HG02678 (cell line): ENCODE measurements around the gene SPSB2.
"Not testable (repeated sequence)": the region's sequence is repeated elsewhere in the genome, so short reads cannot be mapped to it uniquely, and the experiment has no call there.

Experiments
- ATAC-seq: cut with Tn5 transposase; IDR thresholded peaks from one replicate; pipeline ENCODE4 v1.9.1; 2021; ENCODE audit warnings: mild to moderate bottlenecking, moderate library complexity; ENCODE audit not compliant: unreplicated experiment

SPSB2 gene

DNA sequence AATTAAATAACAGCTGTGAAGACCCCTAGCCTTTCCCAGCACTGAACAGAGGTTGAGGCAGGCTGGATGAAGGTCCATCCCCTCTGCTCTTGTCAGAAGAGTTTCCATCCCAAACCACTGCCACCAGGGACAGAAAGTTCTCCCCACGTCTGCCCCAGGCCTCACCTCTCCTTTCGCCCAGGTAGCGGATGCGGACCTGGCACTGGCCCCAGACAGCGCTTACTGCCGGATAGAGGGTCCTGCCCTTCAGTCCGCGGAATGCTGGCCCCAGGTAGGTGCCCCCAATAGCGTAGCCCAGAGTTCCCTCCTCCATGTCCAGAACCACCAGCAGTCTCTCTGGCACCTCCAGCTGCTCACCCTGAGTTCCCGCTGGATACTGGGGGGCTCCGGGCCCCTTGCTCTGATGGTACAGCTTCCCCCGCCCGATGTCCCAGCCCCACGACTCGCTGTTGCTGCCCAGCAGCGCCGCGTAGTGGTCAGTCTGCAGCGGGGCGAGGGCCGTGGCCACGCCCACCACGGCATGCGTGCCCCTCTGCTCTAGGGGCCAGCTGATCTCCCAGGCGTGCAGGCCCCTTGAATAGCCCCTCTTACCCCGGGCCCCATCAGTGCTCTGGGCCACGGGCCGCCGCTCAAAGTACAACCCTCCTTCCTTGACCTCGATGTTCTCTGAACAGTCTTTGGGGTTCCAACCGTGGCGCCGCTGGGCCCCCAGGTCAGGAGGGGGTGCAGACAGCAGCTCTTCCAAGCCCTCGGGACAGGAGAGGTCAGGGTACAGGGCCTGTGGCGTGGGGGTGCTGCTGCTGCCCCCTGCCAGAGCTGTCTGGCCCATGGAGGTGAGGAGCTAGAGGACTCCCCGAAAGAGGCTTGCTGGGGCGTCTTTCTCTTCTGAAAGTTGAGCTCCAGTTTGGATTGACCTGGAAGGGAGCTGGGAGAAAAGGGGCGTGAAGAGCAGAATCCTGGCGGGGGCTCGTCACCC lies 742 bp downstream of the SPSB2 start:
- ATAC-seq: peak; percentile 28

DNA sequence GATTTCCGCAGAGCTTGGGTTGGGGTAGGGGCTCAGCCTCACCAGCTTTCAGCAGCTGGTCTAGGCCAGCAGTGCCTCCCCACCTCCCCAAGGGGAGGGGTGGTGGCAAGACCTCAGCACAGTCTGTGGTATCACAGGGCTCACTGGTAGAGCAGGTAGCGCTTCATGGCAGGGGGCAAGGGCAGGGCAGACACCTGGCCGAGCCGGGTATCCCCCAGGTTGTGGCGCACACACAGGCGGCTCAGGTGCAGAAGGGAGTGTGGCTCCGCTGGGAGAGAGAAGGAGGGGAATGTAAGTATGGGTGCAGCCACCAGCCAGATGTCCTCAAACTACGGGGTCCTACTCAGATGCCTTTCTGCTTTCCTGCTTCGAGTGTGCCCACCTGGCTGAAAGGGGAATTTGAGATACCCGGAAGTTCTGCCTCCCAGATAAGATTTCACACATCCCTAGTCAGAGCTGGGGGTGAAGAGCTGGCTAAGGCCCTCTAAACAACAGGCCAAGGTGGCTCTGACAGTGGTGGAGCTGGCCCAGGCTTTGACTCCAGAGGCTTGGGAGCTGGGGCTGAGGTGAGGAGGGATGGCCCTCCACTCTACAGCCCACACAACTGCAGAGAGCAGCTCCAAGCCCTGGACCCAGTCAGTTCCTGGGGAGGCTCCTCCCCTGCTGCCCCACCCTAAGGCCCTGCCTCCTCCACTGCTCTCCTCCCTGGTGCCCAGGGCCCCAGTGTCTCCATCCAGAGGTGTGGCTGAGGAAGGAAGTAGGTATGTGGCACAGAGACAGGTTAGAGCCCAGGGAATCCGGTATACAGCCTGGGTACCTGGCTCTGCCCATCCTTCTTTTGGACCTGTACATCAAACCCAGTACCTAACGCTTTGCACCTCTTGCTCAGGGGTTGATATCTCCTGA lies 1.8 kb downstream of the SPSB2 start:
- no peak for ATAC-seq

- not testable (repeated sequence) for ATAC-seq
Observed at GRCh38 chr12:6870304-6870703, 2.8 kb downstream of the SPSB2 start.

DNA sequence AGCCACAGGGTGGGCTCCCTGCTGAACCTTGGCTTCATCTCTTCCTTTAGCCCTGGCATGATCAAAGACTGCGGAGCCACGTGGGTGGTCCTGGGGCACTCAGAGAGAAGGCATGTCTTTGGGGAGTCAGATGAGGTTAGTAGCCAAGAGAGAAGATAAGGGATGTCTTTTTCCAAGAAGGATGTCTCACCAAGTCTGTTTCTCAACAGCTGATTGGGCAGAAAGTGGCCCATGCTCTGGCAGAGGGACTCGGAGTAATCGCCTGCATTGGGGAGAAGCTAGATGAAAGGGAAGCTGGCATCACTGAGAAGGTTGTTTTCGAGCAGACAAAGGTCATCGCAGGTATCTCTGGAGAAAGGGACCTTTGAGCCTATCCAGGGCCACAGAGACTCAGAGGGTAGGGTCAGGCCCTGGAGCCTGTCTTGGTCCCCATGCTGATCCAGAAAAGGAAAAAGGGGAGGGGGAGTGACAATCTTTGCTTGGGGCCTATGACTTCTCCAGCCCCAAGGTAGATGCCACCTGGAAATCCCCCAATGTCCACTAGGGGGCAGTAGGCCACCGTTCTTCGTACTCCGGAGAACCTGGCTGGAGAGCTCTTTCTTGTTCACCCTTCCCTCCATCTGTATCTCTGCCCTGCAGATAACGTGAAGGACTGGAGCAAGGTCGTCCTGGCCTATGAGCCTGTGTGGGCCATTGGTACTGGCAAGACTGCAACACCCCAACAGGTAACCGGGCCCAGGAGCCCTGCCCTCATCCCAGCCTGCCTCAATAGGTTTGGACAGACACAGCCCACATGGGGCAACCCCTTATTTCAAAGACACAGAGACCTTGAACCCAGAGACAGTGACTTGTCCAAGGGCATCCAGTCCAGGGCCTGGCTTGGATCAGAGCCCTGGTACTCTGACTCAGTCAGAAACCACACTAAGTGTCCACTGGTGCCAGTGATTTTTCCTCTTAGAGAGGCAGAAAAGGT lies 3.8 kb downstream of the SPSB2 start:
- ATAC-seq: no peak

DNA sequence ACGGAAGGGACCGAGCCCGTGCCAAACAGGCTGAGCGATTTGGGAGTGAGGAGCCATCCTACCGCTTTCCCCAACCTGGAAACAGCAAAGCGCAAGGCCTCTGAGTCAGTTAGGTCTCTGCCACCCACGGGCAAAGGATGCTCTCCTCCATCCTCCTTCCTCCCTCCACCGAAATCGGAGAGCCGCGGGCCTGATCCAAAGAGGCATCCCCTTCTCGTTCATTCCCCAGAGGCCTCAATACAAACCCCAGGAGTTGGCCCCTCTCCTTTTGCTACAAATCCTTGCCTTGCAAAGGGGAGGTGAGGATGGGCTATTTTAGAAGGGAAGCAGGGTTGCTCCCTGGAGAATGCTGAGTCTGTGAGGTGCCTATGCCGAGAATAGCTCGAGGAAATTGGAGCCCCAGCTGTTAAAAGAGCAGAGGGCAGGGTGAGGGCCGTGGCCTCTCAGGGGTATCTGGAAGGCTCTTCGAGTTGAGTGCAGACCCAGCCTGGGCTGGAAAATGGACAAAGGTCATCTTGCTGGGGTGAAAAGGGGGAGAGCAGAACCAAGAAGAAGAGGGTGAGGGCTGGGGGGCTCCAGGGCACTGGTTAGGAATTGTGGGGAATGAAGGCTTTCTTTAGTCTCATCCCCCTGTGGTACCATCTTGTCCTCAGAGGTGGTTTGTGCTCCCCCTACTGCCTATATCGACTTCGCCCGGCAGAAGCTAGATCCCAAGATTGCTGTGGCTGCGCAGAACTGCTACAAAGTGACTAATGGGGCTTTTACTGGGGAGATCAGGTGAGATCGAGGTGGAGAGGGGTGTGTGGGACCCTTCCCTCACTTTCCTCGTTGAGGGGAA lies 4.7 kb downstream of the SPSB2 start:
- no peak for ATAC-seq

GRCh38 chr12:6867413-6868210 lies 5.5 kb downstream of the SPSB2 start, which contains the start of gene TPI1:
TPI1 (plus strand) TSS chr12:6867531; CDS start chr12:6867567, 36 bp downstream.
- ATAC-seq: peak; percentile 70

GRCh38 chr12:6866920-6867412 lies 6.1 kb downstream of the SPSB2 start:
- peak; percentile 13 for ATAC-seq

DNA sequence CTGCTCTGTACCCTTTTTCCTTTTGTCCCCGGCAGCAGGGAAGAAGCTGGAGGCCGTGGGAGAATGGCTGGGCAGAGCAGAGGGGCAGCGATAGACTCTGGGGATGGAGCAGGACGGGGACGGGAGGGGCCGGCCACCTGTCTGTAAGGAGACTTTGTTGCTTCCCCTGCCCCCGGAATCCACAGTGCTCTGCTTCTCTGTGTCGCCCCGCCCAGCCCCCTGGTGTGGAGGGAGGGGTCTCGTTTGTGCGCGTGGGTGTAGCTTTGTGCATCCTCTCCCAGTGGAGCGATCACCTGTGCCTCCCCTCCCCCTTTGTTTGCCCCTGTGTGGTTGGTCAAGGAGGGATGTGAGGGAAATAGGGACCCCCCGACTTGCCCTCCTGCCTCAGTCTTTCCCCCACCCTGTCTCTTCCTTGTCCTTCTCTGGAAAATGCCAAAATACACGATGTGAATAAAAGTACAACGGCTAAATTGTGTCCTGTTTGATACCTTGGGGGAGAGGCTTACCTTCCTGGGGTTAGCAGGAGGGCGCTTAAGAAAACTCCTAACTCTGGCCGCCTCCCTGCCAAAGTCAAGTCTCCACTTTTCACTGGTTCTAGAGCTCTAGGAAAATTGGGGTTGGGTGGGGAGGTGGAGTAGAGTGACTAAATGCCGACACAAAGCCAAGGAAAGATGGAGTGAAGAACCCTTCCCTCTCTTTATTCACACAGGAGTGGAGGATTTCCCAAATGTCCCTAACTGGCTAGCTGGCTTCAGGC lies 6.8 kb downstream of the SPSB2 start:
- no peak for ATAC-seq

GRCh38 chr12:6865307-6865706 lies 7.8 kb downstream of the SPSB2 start:
- not testable (repeated sequence) for ATAC-seq

DNA sequence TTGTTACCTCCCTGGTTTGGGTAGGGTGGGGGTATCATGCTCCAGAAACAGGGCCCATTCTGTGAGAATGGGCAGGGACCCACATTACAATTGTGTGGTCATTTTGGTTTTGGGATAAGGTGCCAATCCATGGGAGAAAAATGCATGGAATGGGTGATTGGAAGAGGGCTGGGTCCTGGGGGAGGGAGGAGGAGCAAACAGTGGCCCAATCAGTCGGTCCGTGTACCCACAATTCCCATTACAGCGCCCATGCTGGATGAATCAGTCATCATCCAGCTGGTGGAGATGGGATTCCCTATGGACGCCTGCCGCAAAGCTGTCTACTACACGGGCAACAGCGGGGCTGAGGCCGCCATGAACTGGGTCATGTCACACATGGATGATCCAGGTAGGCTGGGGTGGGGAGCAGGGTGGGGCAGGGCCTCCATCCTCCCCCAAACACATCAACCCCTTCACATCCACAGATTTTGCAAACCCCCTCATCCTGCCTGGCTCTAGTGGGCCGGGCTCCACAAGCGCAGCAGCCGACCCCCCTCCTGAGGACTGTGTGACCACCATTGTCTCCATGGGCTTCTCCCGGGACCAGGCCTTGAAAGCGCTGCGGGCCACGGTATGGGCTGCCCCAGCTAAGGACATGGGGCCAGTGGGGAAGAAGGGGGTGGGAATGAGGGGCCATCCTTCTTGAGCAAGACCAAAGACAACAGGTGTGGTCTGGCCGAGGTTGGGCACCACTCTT lies 9.3 kb downstream of the SPSB2 start:
- no peak for ATAC-seq

GRCh38 chr12:6863033-6863432 lies 10.1 kb downstream of the SPSB2 start:
- ATAC-seq: no peak

- no peak for ATAC-seq
Observed at GRCh38 chr12:6861391-6861790, 11.7 kb downstream of the SPSB2 start.

DNA sequence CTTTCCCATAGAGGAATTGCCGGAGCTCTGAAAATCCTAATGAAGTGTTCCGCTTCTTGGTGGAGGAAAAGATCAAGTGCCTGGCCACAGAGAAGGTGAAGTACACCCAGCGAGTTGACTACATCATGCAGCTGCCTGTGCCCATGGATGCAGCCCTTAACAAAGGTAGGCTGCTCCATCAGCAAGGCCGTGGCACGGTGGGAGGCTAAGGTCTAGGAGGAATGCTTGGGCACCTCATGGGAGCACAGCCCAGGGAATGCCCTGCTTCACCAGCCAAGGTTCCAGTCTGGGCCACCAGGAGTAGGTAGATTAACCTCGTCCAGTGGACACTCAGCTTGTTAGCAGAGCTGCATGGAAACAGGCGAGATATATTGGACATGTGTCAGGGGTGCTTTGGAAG lies 12.2 kb downstream of the SPSB2 start:
- ATAC-seq: no peak

DNA sequence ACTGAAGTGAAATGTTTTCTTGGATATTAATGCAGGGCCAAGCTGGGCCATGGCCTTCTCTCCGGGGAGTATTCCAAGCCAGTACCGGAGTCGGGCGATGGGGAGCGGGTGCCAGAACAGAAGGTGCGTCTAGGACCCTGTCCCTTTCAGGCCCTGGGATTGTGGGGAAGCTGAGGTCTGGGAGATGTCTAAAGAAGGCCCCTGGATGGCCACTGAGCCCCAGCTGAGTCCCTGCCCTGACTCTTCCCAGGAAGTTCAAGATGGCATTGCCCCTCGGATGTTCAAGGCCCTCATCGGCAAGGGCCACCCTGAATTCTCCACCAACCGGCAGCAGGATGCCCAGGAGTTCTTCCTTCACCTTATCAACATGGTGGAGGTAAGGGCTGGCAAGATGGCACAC lies 13.0 kb downstream of the SPSB2 start:
- no peak for ATAC-seq

DNA sequence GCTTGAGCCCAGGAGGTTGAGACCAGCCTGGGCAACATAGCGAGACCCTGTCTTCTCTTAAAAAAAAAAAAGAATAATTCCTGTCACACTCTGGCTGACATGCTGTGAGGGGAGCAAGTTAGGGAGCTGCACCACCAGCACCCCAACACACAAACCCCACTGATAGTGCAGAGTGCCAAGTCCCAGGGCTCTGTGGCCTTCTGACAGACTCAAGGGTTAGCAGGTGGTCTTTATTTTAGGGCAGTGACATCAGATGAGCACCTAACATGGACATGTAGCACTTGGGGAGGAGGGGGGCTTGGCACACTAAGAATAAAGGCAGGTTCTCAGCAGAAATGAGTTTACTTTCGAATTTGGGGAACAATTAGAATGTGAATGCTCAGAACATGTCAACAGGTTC lies 14.3 kb downstream of the SPSB2 start:
- ATAC-seq: no peak

DNA sequence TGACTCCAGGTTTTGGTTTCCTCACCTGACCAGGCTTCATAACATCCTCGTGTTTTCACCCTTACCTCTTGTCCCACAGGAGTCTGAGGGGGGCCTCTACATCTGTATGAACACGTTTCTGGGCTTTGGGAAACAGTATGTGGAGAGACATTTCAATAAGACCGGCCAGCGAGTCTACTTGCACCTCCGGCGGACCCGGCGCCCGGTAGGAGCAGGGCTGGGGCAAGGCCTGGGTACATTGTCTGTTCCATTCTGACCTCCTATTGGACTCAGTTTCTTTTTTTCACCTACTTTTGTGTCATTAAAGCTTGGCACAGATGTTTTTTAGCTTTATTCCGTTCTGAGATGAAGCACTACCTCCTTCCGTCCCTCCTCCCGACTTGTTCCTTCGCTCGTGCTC lies 17.8 kb downstream of the SPSB2 start:
- no peak for ATAC-seq

DNA sequence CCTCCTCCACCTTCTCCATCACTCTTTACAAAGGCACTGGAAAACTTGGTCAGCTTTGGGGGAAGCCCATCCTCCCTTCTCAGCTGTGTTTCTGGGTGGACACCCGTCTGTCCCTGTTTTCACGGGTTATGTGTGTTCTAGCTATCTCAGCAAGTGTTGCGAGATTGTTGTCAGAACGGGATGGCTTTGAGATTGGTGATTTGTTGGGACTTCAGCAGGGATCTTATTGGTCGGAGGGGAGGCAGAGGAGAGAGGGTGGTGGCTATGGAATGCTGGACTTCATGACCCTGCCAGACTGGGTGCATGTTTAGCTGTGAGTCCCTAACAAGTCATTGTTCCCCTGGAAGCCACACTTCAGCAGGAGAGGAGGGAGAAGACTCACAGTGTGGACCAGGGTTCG lies 19.1 kb downstream of the SPSB2 start:
- no peak for ATAC-seq
